Endothelial cell of umbilical vein (primary cell): ENCODE data around the gene DGAT2.

Experiments
- CTCF ChIP-seq, 2 donors: IDR thresholded peaks; 1 replicate in 1 of 2; 2 replicates in 1 of 2; pipeline ENCODE4 v1.5.1; 2011; ENCODE audit warnings: low read length in 2 of 2, mild to moderate bottlenecking in 2 of 2, moderate library complexity in 2 of 2, control low read depth in 1 of 2, inconsistent platforms in 1 of 2, low read depth in 1 of 2; ENCODE audit not compliant: insufficient read depth in 1 of 2; ENCODE audit errors: extremely low read depth in 1 of 2
- MYC ChIP-seq: IDR thresholded peaks from one replicate; pipeline ENCODE4 v1.6.1; 2011; ENCODE audit warnings: mild to moderate bottlenecking, low read depth, low read length
- POLR2A ChIP-seq: IDR thresholded peaks from 2 replicates; pipeline ENCODE4 v1.6.1; 2012; ENCODE audit warnings: low read depth, mild to moderate bottlenecking, control low read depth, low read length

GRCh38 chr11:75780888-75781287, 12.3 kb downstream of the DGAT2 start:
- TF ChIP-seq MYC (no peak), POLR2A (no peak), CTCF (IDR thresholded peaks at IDR 0.05; ENCODE audit: extremely low read depth in 1 of 2, insufficient read depth in 1 of 2, low read depth in 1 of 2, low read length in 2 of 2) (no peak)
